HepG2 (cell line): ENCODE measurements around the gene MED22. TPM values are rescaled to one million over a fixed set of nuclear protein-coding genes. Genes with fewer than 3 reads are reported as not detected.
A peak's percentile ranks its signal among the peaks of the same experiment; 100 is the strongest.

Experiments
- ATAC-seq: fragments of 200-7000 bp; cut with Tn5 transposase; 3 replicates; pipeline ENCODE4 v1.9.1; 2020; ENCODE audit warnings: mild to moderate bottlenecking, moderate library complexity
- BruUV-seq: library from RNA; stranded (reverse); fragments of 400-500 nt; replicated peaks from 2 replicates; lab custom pipeline; 2021; lab: Mats Ljungman, UMichigan
- CTCF ChIA-PET: fragments of 300-600 bp; formaldehyde crosslinking; extraction: SDS; loops from one replicate; lab custom pipeline; 2021; ENCODE audit warnings: low total read pairs, inconsistent platforms, low intra/inter-chr PET ratio; lab: Yijun Ruan, JAX
- POLR2A ChIA-PET: fragments of 350-600 bp; sonication (Branson Sonifier 250); formaldehyde crosslinking; loops from one replicate; lab custom pipeline; 2020; ENCODE audit warnings: antibody characterized with exemption, inconsistent platforms; lab: Yijun Ruan, JAX
- DNase-seq: peaks from one replicate; pipeline ENCODE4 v3.0.0-alpha.2; 2015; ENCODE audit warnings: low spot score
- FAIRE-seq: peaks from 3 replicates; lab custom pipeline; 2011; peaks lifted over from hg19 to GRCh38; lab: Jason Lieb, UNC
- H2AFZ ChIP-seq: one replicate; pipeline ENCODE4 v1.6.1; 2011; ENCODE audit warnings: low read length, inconsistent platforms
- H3K27ac ChIP-seq: fragments of 300-600 bp; 3 replicates; pipeline ENCODE4 v1.8.0; 2011; ENCODE audit warnings: mixed run types, mild to moderate bottlenecking, mixed read lengths, low read length, inconsistent platforms; ENCODE audit not compliant: insufficient read depth; ENCODE audit errors: extremely low read length
- H3K27me3 ChIP-seq, 2 experiments: fragments of 200-600 bp in 1 of 2; 2 replicates in 1 of 2; 3 replicates in 1 of 2; pipeline versions ENCODE4 v1.6.0 to v1.8.0; 2011; ENCODE audit warnings: low read length in 2 of 2, mild to moderate bottlenecking in 2 of 2, moderate library complexity in 2 of 2, inconsistent platforms in 1 of 2; ENCODE audit not compliant: insufficient read depth in 2 of 2, control insufficient read depth in 1 of 2
- H3K36me3 ChIP-seq, 2 experiments: fragments of 200-600 bp in 1 of 2; replicated peaks in 1 of 2; 2 replicates in 1 of 2; 3 replicates in 1 of 2; pipeline versions ENCODE4 v1.5.1 to v1.8.0; 2011; ENCODE audit warnings: low read length in 2 of 2, inconsistent platforms in 1 of 2; ENCODE audit not compliant: insufficient read depth in 2 of 2, control insufficient read depth in 1 of 2
- H3K4me1 ChIP-seq: 2 replicates; pipeline ENCODE4 v1.5.1; 2012; ENCODE audit warnings: low read length, inconsistent platforms; ENCODE audit not compliant: insufficient read depth
- H3K4me2 ChIP-seq: 2 replicates; pipeline ENCODE4 v1.6.0; 2011; ENCODE audit warnings: low read depth, low read length, inconsistent platforms
- H3K4me3 ChIP-seq, 3 experiments: fragments of 200-600 bp in 1 of 3; sonication (generic), shearing (Covaris generic) in 1 of 3; replicated peaks in 1 of 3; 2 replicates each; pipeline ENCODE4 v1.5.1; 2011 to 2016; ENCODE audit warnings: low read length in 3 of 3, inconsistent platforms in 2 of 3, low read depth in 2 of 3, mild to moderate bottlenecking in 2 of 3, control low read depth in 1 of 3, mixed read lengths in 1 of 3; ENCODE audit not compliant: insufficient read depth in 1 of 3
- H3K79me2 ChIP-seq: one replicate; pipeline ENCODE4 v1.6.1; 2011; ENCODE audit warnings: low read length, inconsistent platforms; ENCODE audit not compliant: insufficient read depth
- H3K9ac ChIP-seq: 2 replicates; pipeline ENCODE4 v1.6.0; 2011; ENCODE audit warnings: mild to moderate bottlenecking, low read depth, low read length, inconsistent platforms; ENCODE audit not compliant: insufficient read depth
- H3K9me3 ChIP-seq: 2 replicates; pipeline ENCODE4 v1.5.1; 2012; ENCODE audit warnings: mild to moderate bottlenecking, low read length
- H4K20me1 ChIP-seq: 2 replicates; pipeline ENCODE4 v1.6.0; 2011; ENCODE audit warnings: inconsistent platforms, mild to moderate bottlenecking, low read length, moderate library complexity; ENCODE audit not compliant: insufficient read depth
- HNF1B ChIP-seq: sonication (generic); formaldehyde crosslinking; IDR thresholded peaks from 2 replicates; pipeline ENCODE4 v1.5.1; 2020; ENCODE audit warnings: mild to moderate bottlenecking, moderate library complexity, missing genetic modification reagents
- MEIS2 ChIP-seq: sonication (generic); formaldehyde crosslinking; IDR thresholded peaks from 2 replicates; pipeline ENCODE4 v1.9.0; 2021; ENCODE audit warnings: mild to moderate bottlenecking, missing genetic modification reagents
- NR2F6 ChIP-seq, 2 experiments: IDR thresholded peaks; 2 replicates each; pipeline ENCODE4 v1.6.1; 2016; ENCODE audit warnings: antibody characterized with exemption in 1 of 2, mild to moderate bottlenecking in 1 of 2
- RBFOX2 ChIP-seq: fragments of 200-400 bp; formaldehyde crosslinking; IDR thresholded peaks from 2 replicates; pipeline ENCODE4 v1.6.1; 2017; ENCODE audit warnings: low read depth, mild to moderate bottlenecking, low read length
- SNAI1 ChIP-seq: sonication (generic); formaldehyde crosslinking; IDR thresholded peaks from 2 replicates; pipeline ENCODE4 v1.5.0; 2020; ENCODE audit warnings: mild to moderate bottlenecking, missing genetic modification reagents, borderline replicate concordance
- WGBS: methylation state at CpG from one replicate; pipeline ENCODE4 v1.1.6; 2017; ENCODE audit warnings: low lambda C conversion rate; 5-methylcytosine and 5-hydroxymethylcytosine counted together
- in situ Hi-C: cut with HindIII; loops from 2 replicates; pipeline ENCODE4 v1.10.0; 2017; ENCODE audit warnings: low pct_unique_long_range_greater_than_20kb; ENCODE audit not compliant: extremely low pct_ligation_motif_present
- intact Hi-C: fragments of 100-400 bp; cut with micrococcal nuclease; formaldehyde crosslinking; loops from one replicate; pipeline ENCODE4 v1.10.0; 2022; ENCODE audit not compliant: unreplicated experiment
- polyA plus RNA-seq, 8 experiments: library from polyadenylated mRNA; depleted of rRNA in 3 of 8; stranded (reverse) in 7 of 8; unstranded in 1 of 8; fragments of >200 nt; fragmentation: Illumina TruSeq in 4 of 8; extraction: Trizol in 4 of 8; gene quantifications; 2 replicates each; pipeline versions ENCODE4 v1.2.1 to v1.2.3, GENCODE V29; 2011 to 2016; ENCODE audit warnings: low read depth in 4 of 8, missing spikeins in 1 of 8, mixed read lengths in 1 of 8; ENCODE audit not compliant: insufficient read depth in 1 of 8
- total RNA-seq, 5 experiments: library from RNA; depleted of rRNA; stranded (reverse); fragments of >200 nt; fragmentation: Illumina TruSeq; extraction: Trizol; gene quantifications; 2 replicates each; pipeline ENCODE4 v1.2.3, GENCODE V29; 2016; ENCODE audit warnings: low read depth in 1 of 5

The MED22 gene
- total and polyA plus RNA-seq, 2 of the 13 experiments (the other 11 are each of a cell fraction or from before 2014, with no cell fraction given): 15.8 to 22.1 TPM

- TF ChIP-seq MEIS2: no peak
- TF ChIP-seq SNAI1 (CRISPR knock-in tag): no peak
- no peak for TF ChIP-seq HNF1B (CRISPR knock-in tag)
Observed at GRCh38 chr9:133333011-133333410, 14.9 kb downstream of the MED22 start (continued).

- Histone ChIP-seq H3K27ac (no peak overlapping the region), H3K27me3 (no peaks in the 10 kb centered on the region; a peak in 1 of 5 replicates), H3K9me3 (no peaks in the 10 kb centered on the region), H3K4me2 (no peak overlapping the region), H3K4me3 (no peak overlapping the region), H3K36me3 (peaks cover 18 to 41% of the 10 kb centered on the region in 2 experiments; a peak in 4 of 5 replicates), H3K4me1 (peaks cover 22% of the 10 kb centered on the region), H3K9ac (no peak overlapping the region), H4K20me1 (0 out of 2 replicates have a peak, but pooled peaks cover 7% of the 10 kb centered on the region), H2AFZ (no peak overlapping the region)
- intact Hi-C loops: no loop called here
- no peak for ATAC-seq
- in situ Hi-C loops: loop anchor here (5.0 kb wide), 1 partner anchor 145 kb away; no protein-coding TSS in a partner anchor
- no peak for FAIRE-seq
- BruUV-seq: no TSS peak
- 91% methylated on average over 20 of the region's 20 CpGs for WGBS
- ChIA-PET CTCF (no interaction called here), POLR2A (no interaction called here)
- no peak for DNase-seq
- TF ChIP-seq NR2F6 (IDR thresholded peaks at IDR 0.05): no peak
- TF ChIP-seq NR2F6 (CRISPR knock-in tag; IDR thresholded peaks at IDR 0.05): no peak
- peak; percentile 21; the same call in 1 of the 2 replicates for TF ChIP-seq RBFOX2
- TF ChIP-seq, all 625 proteins: peak for 1
- H3K79me2 ChIP-seq: peaks cover 26% of the 10 kb centered on the region
Observed at GRCh38 chr9:133332381-133332730, 15.6 kb downstream of the MED22 start.
